ENCODE results near the gene APLP2.

APLP2 gene

DNA sequence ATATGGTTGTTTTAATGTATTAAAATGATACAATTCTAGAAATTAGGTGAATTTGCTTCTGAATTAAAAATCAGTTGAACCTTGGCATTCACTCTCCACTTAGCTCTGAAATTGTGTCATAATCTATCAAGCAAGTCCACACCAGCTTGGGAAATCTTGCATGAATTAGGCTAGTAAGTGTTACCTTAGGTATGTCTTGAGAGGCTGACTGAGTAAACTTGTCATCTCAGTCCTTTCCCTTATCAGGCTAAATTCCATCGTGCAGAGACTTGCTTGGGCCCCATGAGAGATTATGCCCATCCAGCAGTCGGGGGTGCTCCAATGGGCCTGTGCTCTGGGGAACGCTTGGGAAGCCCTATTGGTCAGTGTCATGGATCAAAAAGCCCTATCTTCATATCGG, 55.9 kb downstream of the APLP2 start:
- Histone ChIP-seq H3K27ac (ENCODE audit: insufficient read depth in 1 of 2, low read depth in 1 of 2, low read length in 2 of 2, poor library complexity in 1 of 2, severe bottlenecking in 2 of 2) (no peak overlapping the region), H3K27me3 (replicated peaks in 2 of 5; ENCODE audit: control insufficient read depth in 4 of 5, insufficient read depth in 5 of 5, low read length in 4 of 5) (no peaks in the 10 kb centered on the region), H3K9me3 (ENCODE audit: control extremely low read depth in 1 of 5, control insufficient read depth in 4 of 5, insufficient read depth in 2 of 5, low read depth in 1 of 5, low read length in 4 of 5) (no peaks in the 10 kb centered on the region), H3K4me3 (ENCODE audit: control insufficient read depth in 1 of 7, extremely low read depth in 1 of 7, insufficient read depth in 4 of 7, low read depth in 2 of 7, low read length in 6 of 7) (no peak overlapping the region), H3K36me3 (ENCODE audit: control insufficient read depth in 4 of 4, insufficient read depth in 4 of 4, low read length in 3 of 4) (peaks cover 10 to 83% (median 51%) of the 10 kb centered on the region in 4 experiments), H3K4me1 (ENCODE audit: control extremely low read depth in 1 of 4, control insufficient read depth in 4 of 4, insufficient read depth in 4 of 4, low read length in 3 of 4) (peaks cover 13 to 18% (median 15%) of the 10 kb centered on the region in 4 experiments)
- WGBS (ENCODE audit: insufficient coverage) = 92% methylated on average over 4 of the region's 4 CpGs
- POLR2A ChIA-PET = no interaction called here
- DNase-seq = no peak
- CTCF ChIA-PET = interaction anchor here (0.6 to 1.6 kb wide), 6 partner anchors 122 to 247 kb away, joined by 3 to 7 read pairs (median 3); no protein-coding TSS in a partner anchor

DNA sequence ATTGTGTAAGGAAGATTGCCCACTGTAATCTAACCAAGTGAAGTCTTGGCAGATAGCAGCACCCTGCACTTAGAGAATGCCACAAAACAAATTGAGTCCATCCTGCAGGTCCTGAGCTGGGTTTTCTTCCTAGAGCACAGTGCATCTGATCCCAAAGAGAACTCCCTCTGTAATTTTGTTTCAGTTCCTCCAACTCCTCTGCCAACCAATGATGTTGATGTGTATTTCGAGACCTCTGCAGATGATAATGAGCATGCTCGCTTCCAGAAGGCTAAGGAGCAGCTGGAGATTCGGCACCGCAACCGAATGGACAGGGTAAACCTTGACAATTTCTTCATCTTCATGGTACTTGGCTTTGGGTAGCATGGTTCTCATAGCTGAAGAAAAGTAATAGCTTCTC, 56.8 kb downstream of the APLP2 start:
- H3K9me3 ChIP-seq (ENCODE audit: control extremely low read depth in 1 of 5, control insufficient read depth in 4 of 5, insufficient read depth in 2 of 5, low read depth in 1 of 5, low read length in 4 of 5) = no peaks in the 10 kb centered on the region
- no peaks in the 10 kb centered on the region for H3K27me3 ChIP-seq (replicated peaks in 2 of 5; ENCODE audit: control insufficient read depth in 4 of 5, insufficient read depth in 5 of 5, low read length in 4 of 5)
- no peak for DNase-seq
- ChIA-PET POLR2A (interaction anchor here (0.5 kb wide), 1 partner anchor 45 kb away, joined by 6 read pairs; no protein-coding TSS in a partner anchor), CTCF (interaction anchor here (0.7 to 2.2 kb wide), 10 partner anchors 9 to 245 kb away, joined by 3 to 13 read pairs (median 6); no protein-coding TSS in a partner anchor)
- WGBS (ENCODE audit: insufficient coverage) = 93% methylated on average over 5 of the region's 5 CpGs
- no peak overlapping the region for H3K4me3 ChIP-seq (ENCODE audit: control insufficient read depth in 1 of 7, extremely low read depth in 1 of 7, insufficient read depth in 4 of 7, low read depth in 2 of 7, low read length in 6 of 7)
- peaks cover 10 to 92% (median 55%) of the 10 kb centered on the region in 4 experiments for H3K36me3 ChIP-seq (ENCODE audit: control insufficient read depth in 4 of 4, insufficient read depth in 4 of 4, low read length in 3 of 4)
- peaks cover 8 to 17% (median 11%) of the 10 kb centered on the region in 4 experiments for H3K4me1 ChIP-seq (ENCODE audit: control extremely low read depth in 1 of 4, control insufficient read depth in 4 of 4, insufficient read depth in 4 of 4, low read length in 3 of 4)
- H3K27ac ChIP-seq (ENCODE audit: insufficient read depth in 1 of 2, low read depth in 1 of 2, low read length in 2 of 2, poor library complexity in 1 of 2, severe bottlenecking in 2 of 2) = no peak overlapping the region

DNA sequence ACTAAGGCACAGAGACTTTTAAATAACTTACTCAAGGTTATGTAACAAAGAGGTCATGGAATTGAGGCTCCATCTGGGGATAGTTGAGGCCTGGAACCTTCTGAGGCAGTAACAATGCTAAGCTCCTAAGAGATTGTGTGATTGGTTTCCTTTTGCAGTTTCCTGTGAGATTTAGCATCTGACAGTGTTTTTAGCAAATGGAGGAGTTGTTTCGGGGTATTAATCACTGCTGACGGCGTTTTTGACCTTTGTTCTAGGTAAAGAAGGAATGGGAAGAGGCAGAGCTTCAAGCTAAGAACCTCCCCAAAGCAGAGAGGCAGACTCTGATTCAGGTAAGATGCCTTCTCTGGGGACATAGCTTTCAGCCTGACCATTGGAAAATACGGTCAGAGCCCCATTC, 57.8 kb downstream of the APLP2 start:
- ChIA-PET CTCF (interaction anchor here (1.1 to 8.1 kb wide), 9 partner anchors 8 to 246 kb away, joined by 3 to 150 read pairs (median 6); no protein-coding TSS in a partner anchor), POLR2A (no interaction called here)
- Histone ChIP-seq H3K36me3 (ENCODE audit: control insufficient read depth in 4 of 4, insufficient read depth in 4 of 4, low read length in 3 of 4) (peaks cover 10 to 93% (median 53%) of the 10 kb centered on the region in 4 experiments), H3K27ac (ENCODE audit: insufficient read depth in 1 of 2, low read depth in 1 of 2, low read length in 2 of 2, poor library complexity in 1 of 2, severe bottlenecking in 2 of 2) (no peak overlapping the region), H3K27me3 (replicated peaks in 2 of 5; ENCODE audit: control insufficient read depth in 4 of 5, insufficient read depth in 5 of 5, low read length in 4 of 5) (no peaks in the 10 kb centered on the region), H3K4me3 (ENCODE audit: control insufficient read depth in 1 of 7, extremely low read depth in 1 of 7, insufficient read depth in 4 of 7, low read depth in 2 of 7, low read length in 6 of 7) (no peak overlapping the region), H3K9me3 (ENCODE audit: control extremely low read depth in 1 of 5, control insufficient read depth in 4 of 5, insufficient read depth in 2 of 5, low read depth in 1 of 5, low read length in 4 of 5) (no peaks in the 10 kb centered on the region), H3K4me1 (ENCODE audit: control extremely low read depth in 1 of 4, control insufficient read depth in 4 of 4, insufficient read depth in 4 of 4, low read length in 3 of 4) (peaks cover 0 to 12% (median 3%) of the 10 kb centered on the region in 4 experiments)
- 100% methylated on average over 3 of the region's 4 CpGs for WGBS (ENCODE audit: insufficient coverage)
- DNase-seq = no peak

DNA sequence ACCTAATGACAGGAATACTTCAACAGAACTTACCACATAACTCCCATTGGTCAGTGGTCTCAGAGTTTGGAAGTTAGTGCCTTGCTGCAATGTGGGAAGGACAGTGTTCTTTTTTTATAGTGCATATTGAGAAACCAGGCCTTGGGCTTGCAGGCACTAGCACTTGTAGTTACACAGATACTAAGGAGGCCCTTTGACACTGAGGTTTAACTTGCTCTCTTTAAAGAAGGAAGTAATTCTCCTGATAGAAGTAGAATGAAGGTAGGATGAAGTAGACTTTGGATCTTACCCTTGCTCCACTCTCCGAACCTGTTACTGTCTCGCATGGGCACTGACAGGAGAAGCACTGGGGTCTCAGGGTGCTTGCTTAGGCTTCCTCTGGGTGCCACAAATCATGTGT, 58.9 kb downstream of the APLP2 start:
- POLR2A ChIA-PET = no interaction called here
- peaks cover 0 to 12% (median 3%) of the 10 kb centered on the region in 4 experiments for H3K4me1 ChIP-seq (ENCODE audit: control extremely low read depth in 1 of 4, control insufficient read depth in 4 of 4, insufficient read depth in 4 of 4, low read length in 3 of 4)
- no peak overlapping the region for H3K4me3 ChIP-seq (ENCODE audit: control insufficient read depth in 1 of 7, extremely low read depth in 1 of 7, insufficient read depth in 4 of 7, low read depth in 2 of 7, low read length in 6 of 7)
- 94% methylated on average over 2 of the region's 2 CpGs for WGBS (ENCODE audit: insufficient coverage)
- no peaks in the 10 kb centered on the region for H3K27me3 ChIP-seq (replicated peaks in 2 of 5; ENCODE audit: control insufficient read depth in 4 of 5, insufficient read depth in 5 of 5, low read length in 4 of 5)
- no peak overlapping the region for H3K27ac ChIP-seq (ENCODE audit: insufficient read depth in 1 of 2, low read depth in 1 of 2, low read length in 2 of 2, poor library complexity in 1 of 2, severe bottlenecking in 2 of 2)
- H3K9me3 ChIP-seq (ENCODE audit: control extremely low read depth in 1 of 5, control insufficient read depth in 4 of 5, insufficient read depth in 2 of 5, low read depth in 1 of 5, low read length in 4 of 5) = no peaks in the 10 kb centered on the region
- peaks cover 7 to 90% (median 46%) of the 10 kb centered on the region in 4 experiments for H3K36me3 ChIP-seq (ENCODE audit: control insufficient read depth in 4 of 4, insufficient read depth in 4 of 4, low read length in 3 of 4)
- no peak for DNase-seq
- CTCF ChIA-PET = interaction anchor here (1.2 to 8.1 kb wide), 5 partner anchors 10 to 247 kb away, joined by 3 to 150 read pairs (median 71); no protein-coding TSS in a partner anchor

DNA sequence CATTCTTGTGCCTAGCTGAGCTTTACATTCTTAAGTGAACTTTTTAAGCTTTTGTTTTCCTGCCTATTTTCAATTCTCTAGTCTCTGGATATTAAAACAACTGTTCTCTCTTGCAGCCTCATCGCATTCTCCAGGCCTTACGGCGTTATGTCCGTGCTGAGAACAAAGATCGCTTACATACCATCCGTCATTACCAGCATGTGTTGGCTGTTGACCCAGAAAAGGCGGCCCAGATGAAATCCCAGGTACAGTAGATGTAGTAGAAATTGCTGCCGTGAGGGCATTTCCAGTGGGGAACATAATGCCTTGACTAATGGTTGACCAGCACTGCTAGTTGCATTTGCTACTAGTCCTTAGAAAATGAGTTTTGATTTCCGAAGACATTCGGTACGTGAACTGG, 60.2 kb downstream of the APLP2 start:
- POLR2A ChIA-PET = interaction anchor here (0.9 kb wide), 1 partner anchor 128 kb away, joined by 3 read pairs; no protein-coding TSS in a partner anchor
- Histone ChIP-seq H3K4me1 (ENCODE audit: control extremely low read depth in 1 of 4, control insufficient read depth in 4 of 4, insufficient read depth in 4 of 4, low read length in 3 of 4) (peaks cover 0 to under 1% (median 0%) of the 10 kb centered on the region in 4 experiments), H3K27me3 (replicated peaks in 2 of 5; ENCODE audit: control insufficient read depth in 4 of 5, insufficient read depth in 5 of 5, low read length in 4 of 5) (no peaks in the 10 kb centered on the region), H3K4me3 (ENCODE audit: control insufficient read depth in 1 of 7, extremely low read depth in 1 of 7, insufficient read depth in 4 of 7, low read depth in 2 of 7, low read length in 6 of 7) (no peak overlapping the region), H3K9me3 (ENCODE audit: control extremely low read depth in 1 of 5, control insufficient read depth in 4 of 5, insufficient read depth in 2 of 5, low read depth in 1 of 5, low read length in 4 of 5) (no peaks in the 10 kb centered on the region), H3K36me3 (ENCODE audit: control insufficient read depth in 4 of 4, insufficient read depth in 4 of 4, low read length in 3 of 4) (peaks cover 4 to 90% (median 52%) of the 10 kb centered on the region in 4 experiments), H3K27ac (ENCODE audit: insufficient read depth in 1 of 2, low read depth in 1 of 2, low read length in 2 of 2, poor library complexity in 1 of 2, severe bottlenecking in 2 of 2) (no peak overlapping the region)
- 98% methylated on average over 7 of the region's 11 CpGs for WGBS (ENCODE audit: insufficient coverage)
- DNase-seq = no peak
- CTCF ChIA-PET = interaction anchor here (1.5 to 9.2 kb wide), 8 partner anchors 12 to 252 kb away, joined by 3 to 150 read pairs (median 44); partner anchors contain the start of gene APLP2

DNA sequence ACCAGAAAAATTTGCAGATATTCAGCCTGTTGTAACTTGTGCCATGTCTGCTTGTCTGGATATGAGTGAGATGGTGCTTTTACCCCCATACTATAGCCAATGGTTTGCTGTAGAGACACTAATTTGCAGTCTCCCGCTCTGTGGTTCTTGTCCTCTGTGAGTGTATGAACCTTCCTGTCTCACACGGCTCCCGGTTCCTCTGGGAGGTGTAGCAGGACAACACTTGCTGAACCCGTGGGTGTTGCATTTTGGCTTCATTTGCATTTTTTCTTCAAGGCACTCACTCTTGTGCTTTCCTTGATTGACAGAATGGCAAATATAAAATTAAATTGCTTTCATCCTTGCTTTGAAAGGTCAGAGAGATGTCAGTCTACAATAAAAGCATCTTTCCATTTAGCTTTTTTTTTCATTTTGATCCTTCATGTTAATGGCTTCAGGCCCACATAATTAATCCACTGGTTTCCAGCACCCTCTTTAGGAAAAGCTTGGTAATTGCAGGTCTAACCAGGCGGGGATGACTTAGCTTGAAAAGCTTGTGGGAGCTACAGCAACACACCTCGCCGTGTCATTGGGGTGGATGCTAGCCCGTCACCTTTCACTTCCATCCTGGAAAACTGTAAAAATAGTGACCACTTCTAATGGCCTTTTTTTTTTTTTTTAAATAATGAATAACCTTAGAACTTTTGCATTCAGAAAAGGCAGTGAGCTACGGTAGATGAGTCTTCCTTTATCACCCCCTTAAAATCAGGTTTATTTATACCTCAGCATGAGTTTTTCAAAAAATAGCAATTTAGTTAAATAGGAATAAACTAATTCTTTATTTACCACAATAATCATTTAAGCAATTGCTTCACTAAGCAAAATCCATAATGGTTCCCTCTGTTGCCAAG, 62.5 kb downstream of the APLP2 start:
- Histone ChIP-seq H3K27me3 (replicated peaks in 2 of 5; ENCODE audit: control insufficient read depth in 4 of 5, insufficient read depth in 5 of 5, low read length in 4 of 5) (no peaks in the 10 kb centered on the region), H3K4me1 (ENCODE audit: control extremely low read depth in 1 of 4, control insufficient read depth in 4 of 4, insufficient read depth in 4 of 4, low read length in 3 of 4) (no peaks in the 10 kb centered on the region), H3K9me3 (ENCODE audit: control extremely low read depth in 1 of 5, control insufficient read depth in 4 of 5, insufficient read depth in 2 of 5, low read depth in 1 of 5, low read length in 4 of 5) (no peaks in the 10 kb centered on the region), H3K27ac (ENCODE audit: insufficient read depth in 1 of 2, low read depth in 1 of 2, low read length in 2 of 2, poor library complexity in 1 of 2, severe bottlenecking in 2 of 2) (no peak overlapping the region), H3K4me3 (ENCODE audit: control insufficient read depth in 1 of 7, extremely low read depth in 1 of 7, insufficient read depth in 4 of 7, low read depth in 2 of 7, low read length in 6 of 7) (no peak overlapping the region), H3K36me3 (ENCODE audit: control insufficient read depth in 4 of 4, insufficient read depth in 4 of 4, low read length in 3 of 4) (peaks cover 7 to 90% (median 61%) of the 10 kb centered on the region in 4 experiments)
- CTCF ChIA-PET = interaction anchor here (0.6 to 9.2 kb wide), 33 partner anchors 11 to 254 kb away, joined by 3 to 150 read pairs (median 4); partner anchors contain the start of genes APLP2 and PRDM10
- DNase-seq = peak; percentile 75 to 87 (median 83)
- POLR2A ChIA-PET = interaction anchor here (0.6 kb wide), 1 partner anchor 147 kb away, joined by 3 read pairs; no protein-coding TSS in a partner anchor
- WGBS (ENCODE audit: insufficient coverage) = 94% methylated on average over 3 of the region's 9 CpGs
